ENCODE results near the gene KLHL40. TPM values are rescaled to one million over a fixed set of nuclear protein-coding genes. Genes with fewer than 3 reads are reported as not detected.

Gene KLHL40
- polyA plus RNA-seq, 6 donors from 2014 or later = not detected

DNA sequence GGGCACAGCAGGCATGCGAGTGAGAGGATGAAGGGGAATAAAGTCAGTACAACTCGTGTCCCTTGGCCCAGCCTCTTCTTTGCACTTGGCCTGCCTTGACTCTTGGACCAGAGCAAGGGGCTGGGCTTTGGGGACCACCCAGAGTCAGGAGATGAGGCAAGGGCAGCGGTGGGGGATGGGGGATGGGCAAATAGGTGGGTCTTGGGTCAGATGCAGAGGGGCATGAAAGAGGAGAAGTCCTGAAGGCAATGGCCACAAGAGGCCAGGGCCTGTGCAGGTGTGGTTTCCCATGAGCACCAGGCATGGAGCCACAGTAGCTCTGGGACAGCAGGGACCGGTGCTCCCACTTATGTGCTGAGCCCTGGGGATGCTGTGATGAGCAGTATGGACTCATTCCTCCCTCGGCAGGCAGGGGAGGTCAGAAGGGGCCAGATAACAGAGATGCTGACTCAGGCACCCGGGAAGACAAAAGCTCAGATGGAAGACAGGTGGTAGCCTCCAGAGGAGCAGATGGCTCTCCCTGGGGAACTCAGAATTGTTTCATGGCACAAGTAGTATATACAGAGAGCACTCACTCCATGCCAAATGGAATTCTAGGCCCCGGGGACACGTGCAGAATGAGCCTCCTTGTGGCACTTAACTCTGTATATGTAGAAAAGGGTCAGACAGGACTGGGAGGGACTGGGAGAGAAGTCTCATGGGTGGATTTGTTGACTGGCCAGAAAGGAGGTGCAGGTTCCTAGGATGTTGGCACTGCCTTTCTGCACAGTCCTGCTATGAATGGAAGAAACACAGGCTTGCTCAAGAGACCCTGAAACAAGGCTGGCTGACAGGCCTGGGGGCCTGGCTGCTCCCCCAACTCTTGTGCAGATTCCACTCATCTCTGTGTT, 17.6 kb upstream of the KLHL40 start:
- Mint-ChIP-seq H3K27ac (peak overlapping the region in 4 of 6 donors; percentile 2 to 87 (median 66)), H3K9me3 (peaks cover 0 to 7% (median 0%) of the 10 kb centered on the region in 7 donors), H3K4me3 (peak overlapping the region in 1 of 8 donors; percentile 48), H3K36me3 (no peaks in the 10 kb centered on the region), H3K27me3 (peaks cover 0 to 7% (median 0%) of the 10 kb centered on the region in 3 donors), H3K4me1 (peaks cover 10 to 14% (median 13%) of the 10 kb centered on the region in 3 donors)
- DNase-seq (no peak), ATAC-seq (ENCODE audit: low read depth in 2 of 2) (no peak)

DNA sequence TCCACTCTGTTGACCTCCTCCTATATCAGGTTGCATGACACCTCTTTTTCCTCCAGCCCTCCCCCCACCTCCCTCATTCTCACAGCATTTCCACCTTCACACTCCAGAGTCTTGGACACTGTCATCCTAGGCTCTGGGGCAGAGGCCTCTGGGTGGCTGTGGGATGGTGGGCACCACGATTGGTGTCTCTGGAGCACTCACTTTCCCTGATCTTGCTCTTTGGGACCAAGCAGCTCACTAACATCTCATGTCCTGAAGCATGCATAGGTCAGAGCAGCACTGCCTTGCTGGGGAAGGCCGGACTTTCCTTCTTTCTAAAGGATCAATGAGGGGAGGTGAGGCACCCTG, 16.9 kb upstream of the KLHL40 start:
- Mint-ChIP-seq H3K36me3 (no peaks in the 10 kb centered on the region), H3K9me3 (peaks cover 0 to 8% (median 0%) of the 10 kb centered on the region in 7 donors), H3K4me1 (peaks cover 8 to 11% (median 9%) of the 10 kb centered on the region in 3 donors), H3K27me3 (peaks cover 0 to 7% (median 0%) of the 10 kb centered on the region in 3 donors), H3K4me3 (peak overlapping the region in 1 of 8 donors; percentile 48), H3K27ac (no peak overlapping the region)
- ATAC-seq (ENCODE audit: low read depth in 2 of 2) (no peak), DNase-seq (no peak)

DNA sequence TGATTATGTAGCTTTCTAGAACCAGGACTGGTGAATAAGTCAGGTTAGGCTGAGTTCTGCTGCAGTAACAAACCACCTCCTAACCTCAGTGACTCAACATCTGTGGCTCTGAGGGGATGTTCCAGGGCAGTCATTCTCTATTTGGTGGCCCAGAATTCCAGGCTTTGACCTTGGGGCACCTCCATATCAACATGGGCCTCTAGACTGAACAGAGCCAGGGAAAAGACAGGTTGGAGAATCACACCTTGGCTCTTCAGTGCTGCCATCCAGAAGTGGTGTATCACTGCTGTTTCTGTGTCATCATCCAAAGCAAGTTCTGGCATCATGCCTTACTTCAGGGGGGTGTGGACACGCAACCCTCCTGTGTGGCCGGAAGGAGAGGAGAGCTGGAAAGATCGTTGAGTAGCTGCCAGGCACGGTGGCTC, 16.5 kb upstream of the KLHL40 start:
- no peaks in the 10 kb centered on the region for H3K36me3 Mint-ChIP-seq
- H3K27me3 Mint-ChIP-seq = peaks cover 0 to 7% (median 0%) of the 10 kb centered on the region in 3 donors
- ATAC-seq (ENCODE audit: low read depth in 2 of 2) = no peak
- no peak overlapping the region for H3K27ac Mint-ChIP-seq
- peaks cover 0 to 8% (median 0%) of the 10 kb centered on the region in 7 donors for H3K9me3 Mint-ChIP-seq
- H3K4me1 Mint-ChIP-seq = peaks cover 4 to 6% (median 4%) of the 10 kb centered on the region in 3 donors
- DNase-seq = no peak
- H3K4me3 Mint-ChIP-seq = no peak overlapping the region

GRCh38 chr3:42670051-42670576, 15.2 kb upstream of the KLHL40 start:
- H3K27me3 Mint-ChIP-seq = peaks cover 0 to 7% (median 0%) of the 10 kb centered on the region in 3 donors
- H3K36me3 Mint-ChIP-seq = no peaks in the 10 kb centered on the region
- H3K9me3 Mint-ChIP-seq = peaks cover 0 to 8% (median 0%) of the 10 kb centered on the region in 7 donors
- H3K27ac Mint-ChIP-seq = no peak overlapping the region
- DNase-seq (no peak), ATAC-seq (ENCODE audit: low read depth in 2 of 2) (no peak)
- no peak overlapping the region for H3K4me3 Mint-ChIP-seq
- no peaks in the 10 kb centered on the region for H3K4me1 Mint-ChIP-seq

- Mint-ChIP-seq H3K4me1 (no peaks in the 10 kb centered on the region), H3K27me3 (peaks cover 0 to 7% (median 0%) of the 10 kb centered on the region in 3 donors), H3K4me3 (no peak overlapping the region), H3K36me3 (no peaks in the 10 kb centered on the region), H3K27ac (no peak overlapping the region), H3K9me3 (peaks cover 0 to 8% (median under 1%) of the 10 kb centered on the region in 7 donors)
- DNase-seq (no peak), ATAC-seq (ENCODE audit: low read depth in 2 of 2) (no peak)
These were observed 14.7 kb upstream of the KLHL40 start for GRCh38 chr3:42670670-42671069.

- Mint-ChIP-seq H3K36me3 (peaks cover 6 to 7% of the 10 kb centered on the region in 2 donors), H3K4me1 (no peaks in the 10 kb centered on the region), H3K27me3 (peaks cover 0 to 18% (median 11%) of the 10 kb centered on the region in 3 donors), H3K27ac (no peak overlapping the region), H3K9me3 (peaks cover 5 to 23% (median 12%) of the 10 kb centered on the region in 7 donors), H3K4me3 (no peak overlapping the region)
- DNase-seq (no peak), ATAC-seq (ENCODE audit: low read depth in 2 of 2) (no peak)
These were observed 12.8 kb upstream of the KLHL40 start for GRCh38 chr3:42672515-42672914.

DNA sequence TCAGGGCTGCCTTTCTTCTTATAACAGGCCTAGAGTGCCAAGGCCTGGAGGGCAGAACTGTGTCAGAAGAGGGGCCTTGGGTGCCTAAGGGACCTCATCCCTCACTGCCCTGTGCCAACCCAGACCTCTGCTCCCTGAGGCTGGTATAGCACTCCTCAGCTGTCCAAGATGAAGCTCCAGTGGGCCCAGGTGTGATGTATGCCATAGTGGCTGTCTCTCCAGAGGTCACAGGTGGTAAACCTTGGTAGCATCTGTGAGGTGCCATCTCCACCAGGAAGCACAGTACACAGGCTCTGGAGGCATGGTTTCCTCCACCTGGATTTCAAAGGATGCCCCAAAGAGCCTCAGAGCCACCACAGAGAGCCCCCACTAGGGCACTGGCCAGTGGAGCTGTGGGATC, 12.3 kb upstream of the KLHL40 start:
- no peaks in the 10 kb centered on the region for H3K4me1 Mint-ChIP-seq
- peaks cover 0 to 20% (median 16%) of the 10 kb centered on the region in 3 donors for H3K27me3 Mint-ChIP-seq
- peaks cover 10 to 28% (median 17%) of the 10 kb centered on the region in 7 donors for H3K9me3 Mint-ChIP-seq
- no peak overlapping the region for H3K4me3 Mint-ChIP-seq
- ATAC-seq (ENCODE audit: low read depth in 2 of 2) (no peak), DNase-seq (no peak)
- peaks cover 11 to 13% of the 10 kb centered on the region in 2 donors for H3K36me3 Mint-ChIP-seq
- no peak overlapping the region for H3K27ac Mint-ChIP-seq

- peaks cover 11 to 23% of the 10 kb centered on the region in 2 donors for H3K36me3 Mint-ChIP-seq
- H3K9me3 Mint-ChIP-seq = peaks cover 14 to 39% (median 22%) of the 10 kb centered on the region in 7 donors
- H3K4me3 Mint-ChIP-seq = no peak overlapping the region
- DNase-seq = no peak
- H3K27ac Mint-ChIP-seq = no peak overlapping the region
- peaks cover 4 to 30% (median 27%) of the 10 kb centered on the region in 3 donors for H3K27me3 Mint-ChIP-seq
- H3K4me1 Mint-ChIP-seq = no peaks in the 10 kb centered on the region
- ATAC-seq (ENCODE audit: low read depth in 2 of 2) = no peak
These were observed 11.2 kb upstream of the KLHL40 start for GRCh38 chr3:42674146-42674545.

GRCh38 chr3:42675909-42676308, 9.4 kb upstream of the KLHL40 start:
- ATAC-seq (ENCODE audit: low read depth in 2 of 2) (no peak), DNase-seq (no peak)
- H3K4me1 Mint-ChIP-seq = no peaks in the 10 kb centered on the region
- H3K36me3 Mint-ChIP-seq = peaks cover 11 to 26% of the 10 kb centered on the region in 2 donors
- peaks cover 14 to 40% (median 24%) of the 10 kb centered on the region in 7 donors for H3K9me3 Mint-ChIP-seq
- no peak overlapping the region for H3K4me3 Mint-ChIP-seq
- H3K27me3 Mint-ChIP-seq = peaks cover 10 to 40% (median 32%) of the 10 kb centered on the region in 3 donors
- no peak overlapping the region for H3K27ac Mint-ChIP-seq

DNA sequence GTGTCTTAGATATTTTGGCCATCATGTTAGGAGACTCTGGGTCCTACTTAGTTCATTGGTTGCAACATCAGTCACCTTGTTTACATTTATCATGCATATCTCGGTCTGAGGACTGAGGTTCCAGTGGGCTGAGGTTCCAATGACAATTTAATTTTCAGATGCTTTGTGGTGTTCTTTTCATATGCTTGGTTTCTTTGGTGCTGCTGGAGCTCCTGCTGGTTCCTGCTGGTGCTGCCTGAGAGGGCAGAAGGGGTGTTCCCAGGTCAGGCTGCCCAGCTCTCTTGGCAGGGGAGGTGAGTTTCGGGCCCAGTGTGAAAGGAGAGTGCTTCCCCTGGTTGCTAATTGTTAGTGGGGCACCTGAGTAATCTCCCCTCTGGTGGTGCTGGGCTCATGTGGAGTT, 6.9 kb upstream of the KLHL40 start:
- Mint-ChIP-seq H3K36me3 (peaks cover 11 to 26% of the 10 kb centered on the region in 2 donors), H3K27me3 (peaks cover 14 to 52% (median 41%) of the 10 kb centered on the region in 3 donors), H3K4me1 (no peaks in the 10 kb centered on the region), H3K4me3 (no peak overlapping the region), H3K27ac (peak overlapping the region in 1 of 6 donors; percentile 8), H3K9me3 (peaks cover 9 to 33% (median 24%) of the 10 kb centered on the region in 7 donors)
- no peak for DNase-seq
- no peak for ATAC-seq (ENCODE audit: low read depth in 2 of 2)

DNA sequence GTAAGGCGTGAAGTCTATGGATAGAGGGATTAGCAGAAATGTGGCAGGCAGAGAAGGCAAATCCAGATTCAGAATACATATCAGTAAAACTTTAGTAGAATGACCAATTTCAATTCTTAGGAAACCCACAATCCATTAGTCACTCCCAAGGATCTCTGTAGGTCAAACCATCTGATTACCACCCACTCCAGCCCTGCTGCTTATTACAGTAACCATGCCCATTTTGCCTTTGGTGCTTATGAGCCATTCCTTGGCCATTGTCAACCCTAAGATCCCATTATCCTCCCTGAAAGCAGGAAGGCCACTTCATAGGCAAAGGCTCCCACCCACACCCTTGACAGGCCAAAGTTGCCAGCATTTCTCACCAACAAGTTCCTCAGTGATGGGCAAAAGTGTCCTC, 5.1 kb upstream of the KLHL40 start:
- peaks cover 22 to 53% (median 49%) of the 10 kb centered on the region in 3 donors for H3K27me3 Mint-ChIP-seq
- H3K4me3 Mint-ChIP-seq = no peak overlapping the region
- peaks cover 9 to 33% (median 24%) of the 10 kb centered on the region in 7 donors for H3K9me3 Mint-ChIP-seq
- DNase-seq (no peak), ATAC-seq (ENCODE audit: low read depth in 2 of 2) (no peak)
- H3K4me1 Mint-ChIP-seq = no peaks in the 10 kb centered on the region
- no peak overlapping the region for H3K27ac Mint-ChIP-seq
- H3K36me3 Mint-ChIP-seq = peaks cover 11 to 26% of the 10 kb centered on the region in 2 donors

- peaks cover 0 to under 1% (median 0%) of the 10 kb centered on the region in 3 donors for H3K4me1 Mint-ChIP-seq
- H3K27me3 Mint-ChIP-seq = peaks cover 22 to 56% (median 53%) of the 10 kb centered on the region in 3 donors
- H3K4me3 Mint-ChIP-seq = no peak overlapping the region
- H3K36me3 Mint-ChIP-seq = peaks cover 11 to 26% of the 10 kb centered on the region in 2 donors
- ATAC-seq (ENCODE audit: low read depth in 2 of 2) (no peak), DNase-seq (no peak)
- no peak overlapping the region for H3K27ac Mint-ChIP-seq
- H3K9me3 Mint-ChIP-seq = peaks cover 9 to 32% (median 24%) of the 10 kb centered on the region in 7 donors
These were observed 4.5 kb upstream of the KLHL40 start for GRCh38 chr3:42680806-42681205.

- Mint-ChIP-seq H3K4me1 (peaks cover 0 to 2% (median 0%) of the 10 kb centered on the region in 3 donors), H3K36me3 (peaks cover 11 to 26% of the 10 kb centered on the region in 2 donors), H3K9me3 (peaks cover 9 to 27% (median 19%) of the 10 kb centered on the region in 7 donors), H3K4me3 (no peak overlapping the region), H3K27me3 (peaks cover 22 to 56% (median 53%) of the 10 kb centered on the region in 3 donors), H3K27ac (peak overlapping the region in 1 of 6 donors; percentile 3)
- no peak for DNase-seq
- no peak for ATAC-seq (ENCODE audit: low read depth in 2 of 2)
These were observed 3.8 kb upstream of the KLHL40 start for GRCh38 chr3:42681361-42682038.
